ENCODE measurements around the gene ENPP4.
"Not testable (repeated sequence)": the region's sequence is repeated elsewhere in the genome, so short reads cannot be mapped to it uniquely, and the experiment has no call there.

The ENPP4 gene

DNA sequence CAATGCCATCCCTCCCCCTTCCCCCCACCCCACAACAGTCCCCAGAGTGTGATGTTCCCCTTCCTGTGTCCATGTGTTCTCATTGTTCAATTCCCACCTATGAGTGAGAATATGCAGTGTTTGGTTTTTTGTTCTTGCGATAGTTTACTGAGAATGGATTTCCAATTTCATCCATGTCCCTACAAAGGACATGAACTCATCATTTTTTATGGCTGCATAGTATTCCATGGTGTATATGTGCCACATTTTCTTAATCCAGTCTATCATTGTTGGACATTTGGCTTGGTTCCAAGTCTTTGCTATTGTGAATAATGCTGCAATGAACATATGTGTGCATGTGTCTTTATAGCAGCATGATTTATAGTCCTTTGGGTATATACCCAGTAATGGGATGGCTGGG lies 1.5 kb downstream of the ENPP4 start:
- DNase-seq (ENCODE audit: low read depth in 2 of 2) = not testable (repeated sequence)

DNA sequence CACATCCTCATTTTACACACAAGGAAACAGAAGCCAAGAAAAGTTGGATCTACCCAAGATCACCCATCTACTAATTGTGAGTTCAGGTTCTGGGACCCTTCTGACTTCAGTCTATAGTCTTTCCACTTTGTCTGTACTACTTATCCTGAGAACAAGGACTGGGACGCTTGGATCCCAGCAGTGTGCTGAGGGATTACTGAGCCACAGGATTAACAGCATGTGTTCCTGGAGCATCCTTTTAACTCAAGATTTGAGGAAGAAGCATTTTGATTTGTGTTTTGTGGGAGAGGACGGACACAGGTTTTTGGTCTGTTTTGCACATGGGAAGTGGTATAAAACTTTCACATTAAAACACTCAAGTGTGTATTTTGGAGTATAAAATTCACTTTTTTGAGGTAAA lies 4.4 kb downstream of the ENPP4 start:
- no peak for DNase-seq (ENCODE audit: low read depth in 2 of 2)

DNA sequence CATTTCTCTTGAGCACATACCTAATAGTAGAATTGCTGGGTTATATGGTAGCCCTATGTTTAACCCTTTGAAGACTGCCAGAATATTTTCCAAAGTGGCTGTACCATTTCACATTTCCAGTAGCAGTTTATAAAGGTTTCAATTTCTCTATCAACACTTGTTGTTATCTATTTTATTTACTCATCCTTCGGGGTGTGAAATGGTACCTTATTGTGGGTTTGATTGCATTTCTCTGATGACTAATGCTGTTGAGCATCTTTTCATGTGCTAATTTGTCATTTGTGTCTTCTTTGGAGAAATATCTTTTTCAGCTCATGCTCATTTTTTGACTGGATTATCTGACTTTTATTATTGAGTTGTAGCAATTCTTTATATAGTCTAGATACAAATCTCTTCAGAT lies 5.4 kb downstream of the ENPP4 start:
- no peak for DNase-seq (ENCODE audit: low read depth in 2 of 2)

DNA sequence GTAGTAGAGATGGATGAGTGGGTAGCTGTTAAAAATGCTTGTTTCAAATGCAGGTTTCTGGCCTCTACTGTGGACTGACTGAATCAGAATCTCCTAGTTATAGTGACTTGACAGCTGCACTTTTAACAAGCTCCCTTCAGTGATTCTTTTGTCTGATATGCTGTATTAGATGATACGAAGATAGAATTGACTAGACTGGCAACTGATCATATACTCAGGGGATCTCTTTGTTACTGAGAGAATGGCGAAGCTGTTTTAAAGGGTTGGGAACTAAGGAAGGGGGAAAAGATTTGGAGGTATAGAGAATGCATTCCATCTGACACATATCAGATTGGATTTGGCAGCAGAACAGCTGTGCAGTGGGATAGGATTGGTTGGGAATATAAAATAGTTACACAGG lies 7.0 kb downstream of the ENPP4 start:
- DNase-seq (ENCODE audit: low read depth in 2 of 2) = no peak

DNA sequence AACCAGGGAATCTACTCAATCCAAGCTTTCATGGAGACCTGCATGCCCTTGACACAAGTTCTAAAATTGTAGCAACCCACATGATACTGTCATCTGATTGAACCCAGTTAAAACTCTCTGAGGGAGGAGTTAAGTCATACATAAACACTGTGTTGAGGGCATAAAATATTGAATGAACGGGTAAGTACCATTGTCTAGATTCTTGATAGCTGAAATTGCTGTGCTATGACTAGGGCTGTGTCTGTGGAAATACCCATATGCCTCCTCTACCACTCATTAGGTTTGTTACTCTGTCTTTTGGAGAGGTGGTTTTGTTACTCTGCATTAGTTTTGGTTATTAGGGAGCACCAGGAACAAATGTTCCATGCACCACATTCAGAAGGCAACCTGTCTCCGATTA lies 7.6 kb downstream of the ENPP4 start:
- DNase-seq (ENCODE audit: low read depth in 2 of 2) = no peak

DNA sequence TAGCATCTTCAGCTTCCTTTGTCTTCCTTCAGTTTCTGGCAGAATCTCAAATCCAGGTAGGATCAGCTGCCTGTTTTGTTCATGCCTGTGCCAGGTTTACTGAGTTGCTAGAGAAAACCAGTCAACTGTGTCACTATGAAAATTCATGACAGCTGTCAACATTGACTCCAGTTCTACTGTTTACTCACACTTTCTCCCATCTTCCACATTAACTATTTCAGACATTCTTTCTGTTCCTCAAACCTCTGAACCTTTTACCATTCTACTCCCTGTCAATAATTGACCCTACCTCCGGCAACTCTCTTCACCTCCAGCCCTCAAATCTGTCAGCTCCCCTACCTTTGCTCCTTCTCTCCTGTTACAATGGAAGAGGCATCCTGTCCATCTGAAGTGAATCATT lies 8.5 kb downstream of the ENPP4 start:
- no peak for DNase-seq (ENCODE audit: low read depth in 2 of 2)

DNA sequence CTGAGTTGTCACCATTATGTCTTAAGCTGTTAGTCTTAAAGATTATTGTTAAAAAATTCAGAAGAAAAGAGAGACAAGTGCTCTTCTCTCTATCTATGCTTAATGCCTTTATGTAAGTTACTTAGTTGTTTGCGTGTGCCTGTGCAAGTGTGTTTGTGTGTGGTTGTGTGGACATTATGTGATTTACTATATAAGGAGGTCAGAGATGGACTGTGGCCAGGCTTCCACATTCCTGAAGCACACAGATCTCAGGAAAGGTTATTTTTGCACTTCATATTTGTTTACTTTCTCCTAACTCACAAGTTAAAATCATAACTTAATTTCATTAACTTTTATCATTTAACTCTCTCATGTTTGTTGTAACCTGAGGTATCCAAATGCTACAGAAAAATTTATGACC lies 14.5 kb downstream of the ENPP4 start:
- DNase-seq (ENCODE audit: low read depth in 2 of 2) = no peak

DNA sequence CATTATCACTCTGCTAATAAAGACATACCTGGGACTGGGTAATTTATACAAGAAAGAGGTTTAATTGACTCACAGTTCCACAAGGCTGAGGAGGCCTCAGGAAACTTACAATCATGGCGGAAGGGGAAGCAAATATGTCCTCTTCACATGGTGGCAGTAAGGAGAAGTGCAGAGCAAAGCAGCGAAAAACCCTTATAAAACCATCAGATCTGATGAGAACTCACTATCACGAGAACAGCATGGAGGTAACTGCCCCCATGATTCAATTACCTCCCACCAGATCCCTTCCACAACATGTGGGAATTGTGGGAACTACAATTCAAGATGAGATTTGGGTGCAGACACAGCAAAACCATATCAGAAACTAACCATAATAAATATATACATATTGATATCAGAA lies 19.3 kb downstream of the ENPP4 start:
- DNase-seq (ENCODE audit: low read depth in 2 of 2) = not testable (repeated sequence)

DNA sequence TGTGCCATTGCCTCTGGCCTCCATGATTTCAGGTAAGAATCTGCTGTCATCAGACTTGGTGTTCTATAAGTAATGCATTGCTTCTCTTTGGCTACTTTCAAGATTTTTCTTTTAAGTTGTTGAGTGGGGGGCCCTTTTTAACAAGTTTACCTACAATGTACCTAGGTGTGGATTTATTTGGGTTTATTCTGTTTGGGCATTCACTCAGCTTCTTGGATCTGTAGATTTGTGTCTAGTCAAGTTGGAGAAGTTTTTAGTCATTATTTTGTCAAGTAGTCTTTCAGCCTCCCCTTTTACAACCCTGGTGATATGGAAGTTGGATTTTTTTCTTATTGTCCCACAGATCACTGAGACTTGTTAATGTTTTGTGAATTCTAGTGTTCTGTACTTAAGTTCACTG lies 26.9 kb downstream of the ENPP4 start:
- no peak for DNase-seq (ENCODE audit: low read depth in 2 of 2)

DNA sequence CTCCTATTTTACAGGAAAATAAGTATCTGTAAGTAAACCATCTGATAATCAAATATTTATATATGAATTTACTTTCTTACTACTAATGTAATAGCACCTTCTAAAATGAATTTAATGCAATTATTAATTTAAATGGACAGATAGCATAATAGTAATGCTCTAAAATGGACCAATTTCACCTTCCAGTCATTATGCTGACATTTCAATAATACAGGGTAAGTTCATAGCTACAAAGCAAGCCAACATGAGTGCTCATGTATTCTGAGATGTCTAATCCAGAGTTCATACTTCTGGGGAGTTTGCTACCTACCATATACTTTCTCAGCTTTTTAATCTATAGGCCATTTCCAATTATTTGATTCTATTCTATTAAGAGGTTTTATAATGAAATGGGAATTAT lies 29.4 kb downstream of the ENPP4 start:
- DNase-seq (ENCODE audit: low read depth in 2 of 2) = no peak

DNA sequence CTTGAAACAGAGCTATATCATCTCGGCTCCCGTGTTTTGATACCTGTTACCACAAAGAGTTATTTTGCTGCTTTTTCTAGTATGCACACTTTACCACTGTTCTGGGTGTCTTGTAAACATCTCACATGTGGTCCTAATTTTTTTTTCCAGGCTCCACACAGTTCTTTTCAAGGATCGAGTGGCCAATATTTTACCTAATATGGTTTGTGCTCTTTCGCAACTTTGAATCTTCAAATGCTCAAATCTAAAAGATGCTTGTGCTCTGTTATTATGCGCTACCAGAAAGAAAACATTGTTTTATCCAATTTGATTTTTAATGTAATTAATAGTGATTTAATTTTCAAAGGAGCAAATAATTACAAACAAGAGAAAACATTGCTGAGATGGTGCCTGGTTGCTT lies 30.3 kb downstream of the ENPP4 start:
- DNase-seq (ENCODE audit: low read depth in 2 of 2) = no peak

DNA sequence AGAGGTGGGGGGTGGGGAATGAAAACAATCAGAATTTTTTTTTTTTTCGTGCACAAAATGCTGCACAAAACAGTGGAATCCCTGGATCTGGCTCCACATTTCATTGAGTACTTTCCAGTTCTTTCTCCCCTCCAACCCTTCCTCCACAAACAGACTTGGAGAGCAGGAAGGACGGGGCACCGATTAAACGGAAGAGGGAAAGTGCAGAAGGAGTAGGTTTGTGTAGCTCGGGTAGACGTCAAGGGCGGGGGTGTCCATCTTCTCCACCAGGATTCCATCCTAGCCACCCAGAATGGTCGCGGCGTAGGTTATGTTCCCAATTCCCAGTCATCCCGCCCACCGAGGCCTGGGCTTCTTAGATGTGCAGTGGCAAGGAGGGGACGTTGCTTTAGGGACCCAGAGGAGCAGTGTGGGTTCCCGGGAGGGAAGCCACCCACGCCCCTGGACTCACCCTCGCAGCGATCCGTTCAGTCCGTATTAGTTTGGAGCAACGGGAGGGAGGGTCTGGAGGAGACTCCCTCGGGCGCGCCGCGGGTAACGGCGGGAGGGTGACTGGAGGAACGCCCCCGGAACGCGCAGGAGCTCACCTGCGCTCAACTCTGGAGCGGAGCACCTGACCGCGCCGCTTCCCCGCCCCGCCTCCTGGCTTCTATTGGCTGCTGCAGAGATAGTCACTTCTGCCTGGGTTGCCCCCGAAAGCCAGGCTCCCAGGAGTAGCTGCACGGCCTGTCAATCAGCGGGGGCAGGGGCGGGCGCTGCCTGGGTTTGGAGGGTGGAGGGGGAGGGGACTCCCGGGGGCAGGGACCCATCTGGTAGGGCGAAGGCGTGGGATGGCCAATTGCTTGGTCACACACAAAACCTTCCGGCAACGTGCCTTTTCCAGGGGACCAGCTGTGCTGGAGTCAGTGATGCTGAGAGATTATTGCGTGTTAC lies 40.8 kb downstream of the ENPP4 start, which contains the start of gene ENPP5:
ENPP5 (minus strand) TSS at position 624 of the 933 bp plus-strand sequence. CDS start 2,718 bp downstream, outside the sequence.
- peak; percentile 55 to 78 for DNase-seq (ENCODE audit: low read depth in 2 of 2)

DNA sequence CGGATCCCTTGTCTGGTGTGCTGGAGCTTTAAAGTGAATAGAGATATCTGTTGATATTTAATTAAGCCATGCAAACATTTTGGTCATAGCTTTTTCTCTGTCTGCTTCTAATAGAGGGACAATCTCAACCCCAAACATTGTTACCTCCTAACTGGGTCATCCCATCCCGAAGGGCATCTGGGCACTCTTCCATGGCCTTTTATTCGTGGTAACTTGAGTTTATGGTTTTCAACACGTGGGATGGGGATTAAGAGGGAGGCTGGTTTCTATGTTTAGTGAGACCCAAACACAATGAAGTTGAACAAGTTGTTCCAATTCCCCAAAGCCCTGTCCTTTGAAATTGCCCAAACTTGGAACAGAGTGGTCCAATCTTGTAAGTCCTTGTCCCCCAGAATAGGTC lies 42.4 kb downstream of the ENPP4 start:
- DNase-seq (ENCODE audit: low read depth in 2 of 2) = no peak

DNA sequence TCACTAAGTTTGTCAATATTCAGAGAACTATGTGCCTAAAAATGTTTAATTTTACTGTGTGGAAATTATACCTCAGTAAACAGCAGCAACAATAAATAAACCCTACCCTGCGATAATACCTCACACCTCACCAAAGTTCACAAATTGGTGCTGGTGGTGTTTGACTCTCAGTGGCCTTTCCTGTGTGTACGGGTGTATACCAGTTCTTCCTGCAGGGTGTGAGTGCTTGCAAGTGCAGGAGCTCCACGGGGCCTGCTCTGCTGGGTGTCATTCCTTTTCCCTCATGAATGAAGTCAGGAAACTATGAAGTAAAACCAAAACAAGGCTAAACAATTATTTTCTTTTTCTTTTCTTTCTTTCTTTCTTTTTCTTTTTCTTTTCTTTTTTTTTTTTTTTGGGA lies 45.1 kb downstream of the ENPP4 start:
- DNase-seq (ENCODE audit: low read depth in 2 of 2) = peak in 1 of 2 donors; percentile 8

DNA sequence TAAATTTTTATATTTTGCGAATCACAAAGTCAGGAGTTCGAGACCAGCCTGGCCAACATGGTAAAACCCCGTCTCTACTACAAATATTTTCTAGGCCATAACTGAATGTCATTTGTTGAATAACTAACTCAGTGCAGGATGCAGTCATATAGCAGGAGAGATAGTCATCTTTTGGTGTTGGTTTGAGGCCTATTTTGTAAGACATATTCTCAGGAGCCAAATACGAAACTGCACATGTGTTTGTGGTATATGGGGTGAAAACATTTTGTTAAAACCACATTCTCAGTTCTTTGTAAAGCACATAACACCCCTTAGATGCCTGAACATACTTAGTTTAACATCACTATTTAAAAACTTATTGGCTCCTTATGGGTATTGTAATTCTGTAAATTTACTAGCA lies 45.7 kb downstream of the ENPP4 start:
- no peak for DNase-seq (ENCODE audit: low read depth in 2 of 2)

DNA sequence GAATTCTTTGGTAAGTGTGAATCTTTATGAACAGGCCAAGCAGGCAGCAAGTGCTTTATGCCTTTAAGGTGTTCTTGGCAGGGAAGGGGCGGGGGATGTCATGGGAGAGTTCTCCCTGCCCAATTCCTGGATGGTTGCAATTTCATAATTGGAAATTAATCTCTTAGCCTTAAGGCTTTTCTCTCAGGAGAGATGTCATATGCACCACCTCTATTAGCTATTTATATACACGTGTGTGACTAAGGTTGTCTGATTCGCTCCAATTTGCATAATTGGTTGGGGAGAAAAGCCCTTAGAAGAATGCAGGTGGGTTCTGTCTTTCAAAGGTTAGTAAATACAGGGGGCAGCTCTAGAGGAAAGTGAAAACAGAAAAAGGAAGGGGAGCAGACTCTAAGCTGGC lies 46.2 kb downstream of the ENPP4 start:
- no peak for DNase-seq (ENCODE audit: low read depth in 2 of 2)

DNA sequence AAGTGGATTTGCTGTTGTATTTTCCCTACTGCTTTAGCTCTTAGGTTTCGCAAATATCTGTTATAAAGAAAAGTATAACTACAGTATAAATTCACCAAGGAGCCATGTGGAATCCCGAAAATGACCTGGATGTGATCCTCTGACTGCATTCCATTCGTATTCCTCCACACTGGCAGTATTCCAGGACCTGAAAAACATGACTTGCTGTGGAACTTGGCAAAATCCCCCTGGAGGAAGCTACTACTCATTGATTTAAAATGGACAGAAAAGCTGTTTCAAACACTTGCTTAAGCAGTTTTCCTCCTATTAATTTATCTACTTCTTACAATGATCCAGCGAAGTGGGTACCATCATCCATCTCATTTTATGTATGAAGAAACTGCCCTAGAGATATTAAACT lies 54.3 kb downstream of the ENPP4 start:
- DNase-seq (ENCODE audit: low read depth in 2 of 2) = no peak

DNA sequence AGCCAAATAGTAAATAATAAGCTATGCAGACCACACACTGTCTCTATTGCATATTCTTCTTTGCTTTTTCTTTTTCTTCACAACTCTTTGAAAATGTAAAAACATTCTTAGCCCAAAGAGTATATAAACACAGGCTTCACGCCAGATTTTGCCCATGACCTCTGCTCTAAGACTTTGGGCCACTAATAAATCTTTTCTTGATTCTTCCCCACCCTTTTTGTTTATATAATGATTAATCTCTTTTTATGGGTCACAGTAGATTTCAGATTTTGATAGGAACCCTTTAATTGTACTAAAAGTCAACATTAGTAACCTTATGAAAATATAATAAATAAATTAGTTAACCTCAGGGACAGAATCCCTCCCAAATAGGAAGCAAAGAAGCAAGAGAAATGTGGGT lies 56.8 kb downstream of the ENPP4 start:
- no peak for DNase-seq (ENCODE audit: low read depth in 2 of 2)

DNA sequence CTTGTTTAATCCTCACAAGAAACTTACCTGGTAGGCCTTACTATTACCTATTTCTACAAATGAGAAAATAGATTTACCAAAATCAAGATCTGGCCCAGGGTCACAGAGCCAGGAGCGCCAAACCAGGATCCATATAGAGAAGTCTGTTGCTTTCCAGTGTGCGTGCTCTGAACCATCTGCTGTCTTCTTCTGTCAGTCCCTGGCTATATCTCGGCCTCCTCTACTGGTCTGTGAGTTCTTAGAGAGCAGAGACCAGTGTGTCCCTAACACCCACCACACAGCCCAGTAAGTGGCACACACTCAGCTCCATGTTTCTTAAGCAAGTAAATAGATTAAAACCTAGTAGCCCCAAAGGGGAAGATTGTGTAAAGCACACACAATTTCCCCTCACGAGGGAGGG lies 59.9 kb downstream of the ENPP4 start:
- no peak for DNase-seq (ENCODE audit: low read depth in 2 of 2)

DNA sequence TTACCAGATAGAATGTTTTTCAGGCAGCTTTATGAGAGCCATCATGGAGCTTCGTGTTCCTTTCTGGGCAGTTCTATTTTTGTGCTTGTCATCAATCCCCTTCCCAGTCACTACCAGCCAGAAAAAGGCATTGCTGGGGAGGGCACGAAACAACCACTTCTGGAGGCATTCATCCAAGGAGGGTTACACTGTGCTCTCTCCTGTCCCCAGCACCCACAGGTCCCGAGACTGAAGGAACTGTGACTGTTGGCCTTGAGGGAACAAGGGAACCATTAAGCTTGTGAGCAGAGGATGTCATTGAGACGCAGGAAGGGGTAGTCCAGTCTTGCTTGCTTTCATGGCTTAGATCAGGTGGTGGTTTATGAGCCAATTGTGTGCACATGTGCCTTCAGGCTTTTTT lies 61.1 kb downstream of the ENPP4 start:
- DNase-seq (ENCODE audit: low read depth in 2 of 2) = no peak

DNA sequence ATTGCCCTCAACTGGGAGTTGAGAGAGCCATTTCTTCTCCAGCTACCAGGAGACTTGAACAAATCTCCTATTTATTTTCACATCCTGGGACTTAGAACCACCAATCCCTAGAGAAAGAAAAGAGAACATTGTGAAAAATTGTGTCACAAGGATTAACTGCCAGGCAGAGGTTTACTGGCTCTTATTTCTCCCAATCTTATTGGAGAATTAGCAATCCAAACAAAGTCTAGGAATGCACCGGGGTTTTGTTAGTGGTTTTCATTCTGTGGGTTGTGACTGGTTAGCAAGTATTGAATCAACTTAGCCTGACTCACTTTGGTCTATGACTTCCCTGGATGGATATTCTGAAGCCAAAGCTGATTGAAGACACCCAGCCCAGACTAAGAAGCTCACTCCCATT lies 62.2 kb downstream of the ENPP4 start:
- no peak for DNase-seq (ENCODE audit: low read depth in 2 of 2)

All from stimulated activated CD8-positive, alpha-beta memory T cell treated with anti-CD3 and anti-CD28 coated beads, Interleukin-7, amount 100 ng/mL, for 4 hours (primary cell).